ENCODE data around the gene WHRN.

- TF ChIP-seq BHLHE40 (IDR thresholded peaks at IDR 0.05; ENCODE audit: borderline replicate concordance), result no peak
- TF ChIP-seq FOXK2 (IDR thresholded peaks at IDR 0.05), result no peak
- TF ChIP-seq TARDBP (IDR thresholded peaks at IDR 0.05), result no peak
- TF ChIP-seq L3MBTL2 (conservative IDR thresholded peaks at IDR 0.05), result no peak
- no peak for TF ChIP-seq SP1 (IDR thresholded peaks at IDR 0.05)
- TF ChIP-seq ELF4 (IDR thresholded peaks at IDR 0.05), result no peak
- TF ChIP-seq FOXM1 (IDR thresholded peaks at IDR 0.05; ENCODE audit: borderline replicate concordance), result no peak
- no peak for TF ChIP-seq NFRKB (IDR thresholded peaks at IDR 0.05)
- no peak for TF ChIP-seq SUZ12 (IDR thresholded peaks at IDR 0.05)
Observed at GRCh38 chr9:114433086-114433485, 72.2 kb downstream of the WHRN start.

Data from HEK293T (cell line).